Adipose tissue (tissue), 3 donors: ENCODE measurements around the gene DES. TPM values are rescaled to one million over a fixed set of nuclear protein-coding genes. Genes with fewer than 3 reads are reported as not detected.

ENCODE experiments used
- H3K27ac ChIP-seq: one replicate; pipeline ENCODE4 v1.5.1; 2013; ENCODE audit warnings: low read depth, low read length
- WGBS, 3 donors: extraction: QIAGEN DNeasy Blood & Tissue Kit; methylation state at CpG; one replicate each; pipeline ENCODE4 v1.1.7; 2013; 5-methylcytosine and 5-hydroxymethylcytosine counted together
- polyA plus RNA-seq, 3 donors: library from polyadenylated mRNA; stranded (reverse); fragments of 200-250 nt; gene quantifications; one replicate each; pipeline ENCODE4 v1.2.3, GENCODE V29; 2013
- donor health status: healthy with polysubstance abuse.
- donor health status: Bipolar disorder and iron deficiency.
- donor health status: healthy.

DES gene
- polyA plus RNA-seq, 3 donors = 18.9 to 35.8 (median 25.4) TPM

DNA sequence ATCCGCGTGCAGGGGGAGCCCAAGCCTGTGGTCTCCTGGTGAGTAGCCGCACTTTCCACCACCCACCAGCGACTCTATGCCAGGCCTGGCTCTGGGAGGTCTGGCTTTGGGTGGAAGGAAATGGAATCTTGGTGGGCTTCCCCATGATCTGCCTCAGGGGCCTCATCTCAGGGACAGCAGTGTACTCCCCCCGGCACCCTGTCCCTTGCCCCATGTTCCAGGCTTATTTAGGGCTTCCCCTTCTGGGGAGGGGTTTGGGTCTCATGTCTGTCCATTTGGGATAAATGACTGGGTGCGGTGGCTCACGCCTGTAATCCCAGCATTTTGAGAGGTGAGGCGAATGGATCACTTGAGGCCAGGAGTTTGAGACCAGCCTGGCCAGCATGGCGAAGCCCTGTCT lies 44.2 kb downstream of the DES start:
- 82 to 95% (median 90%) methylated on average over 9 of the region's 9 CpGs for WGBS, 3 donors
- no peak overlapping the region for H3K27ac ChIP-seq

DNA sequence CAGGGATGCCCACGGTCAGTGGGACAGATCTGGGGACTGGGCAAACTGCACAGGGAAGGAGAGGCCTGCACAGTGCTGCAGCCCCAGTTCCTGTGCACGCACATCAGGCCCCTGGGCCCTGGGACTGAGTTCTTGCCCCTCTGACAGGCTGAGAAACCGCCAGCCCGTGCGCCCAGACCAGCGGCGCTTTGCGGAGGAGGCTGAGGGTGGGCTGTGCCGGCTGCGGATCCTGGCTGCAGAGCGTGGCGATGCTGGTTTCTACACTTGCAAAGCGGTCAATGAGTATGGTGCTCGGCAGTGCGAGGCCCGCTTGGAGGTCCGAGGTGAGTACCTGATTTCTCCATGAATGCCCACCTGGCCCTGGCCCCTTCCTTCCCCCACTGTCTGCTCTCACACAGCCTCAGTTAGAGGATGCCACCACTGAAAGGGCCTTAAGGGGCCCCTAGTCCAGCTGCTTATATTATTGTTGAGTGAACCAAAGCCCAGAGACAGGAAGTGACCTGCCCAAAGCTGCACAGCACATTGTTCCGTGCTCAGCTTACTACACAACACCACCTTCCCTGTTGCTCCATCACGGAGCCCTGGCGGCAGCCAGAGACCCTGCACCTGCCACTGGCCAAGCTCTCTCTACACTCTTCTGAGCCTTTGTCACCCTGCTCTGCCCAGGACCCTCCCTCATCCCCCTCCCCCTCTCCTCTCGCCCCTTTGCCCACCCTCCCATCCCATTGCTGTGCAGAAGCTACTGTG lies 46.3 kb downstream of the DES start:
- 85 to 90% (median 90%) methylated on average over 20 to 21 of the region's 21 CpGs for WGBS, 3 donors

DNA sequence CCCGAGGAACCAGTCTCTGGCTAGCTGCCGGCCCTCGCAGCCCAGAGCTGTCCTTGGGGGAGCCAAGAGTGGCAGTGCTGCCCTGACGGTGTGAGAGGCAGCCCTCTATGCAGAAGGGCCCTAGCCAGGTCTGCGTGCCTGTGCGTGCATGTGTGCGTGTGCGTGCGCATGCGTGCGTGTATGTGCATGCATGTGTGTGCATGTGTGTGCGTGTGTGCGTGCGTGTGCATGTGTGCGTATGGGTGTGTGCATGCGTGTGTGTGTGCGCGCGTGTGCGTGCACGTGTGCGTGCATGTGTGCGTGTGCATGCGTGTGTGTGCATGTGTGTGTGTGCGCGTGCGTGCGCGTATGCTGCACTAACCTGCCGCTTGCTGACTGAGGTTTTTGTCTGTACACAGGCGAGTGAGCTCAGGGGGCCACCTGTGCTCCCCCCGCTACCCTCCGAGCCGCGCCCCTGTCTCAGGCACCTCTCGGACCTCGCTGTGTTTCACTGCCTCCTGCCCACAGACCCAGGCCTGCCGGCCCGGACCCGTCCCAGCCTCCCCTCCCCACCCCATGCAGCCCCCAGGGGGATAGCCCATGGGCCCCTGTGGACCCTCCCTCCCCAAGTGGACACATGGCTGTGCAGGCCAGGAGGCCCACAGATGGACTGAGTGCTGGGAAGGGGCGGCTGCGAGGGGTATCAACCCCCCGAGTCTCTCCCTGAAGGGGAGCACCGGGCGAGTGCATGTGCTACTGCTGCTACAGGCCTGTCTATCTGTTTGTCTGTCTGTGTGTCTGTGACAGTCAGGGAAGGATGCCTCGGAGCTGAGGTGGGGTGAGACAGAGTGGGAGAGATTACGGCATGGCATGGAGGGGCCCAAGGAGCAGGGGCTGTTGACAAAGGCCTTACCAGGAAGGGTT lies 47.7 kb downstream of the DES start:
- no peak overlapping the region for H3K27ac ChIP-seq
- WGBS, 3 donors = 85 to 94% (median 90%) methylated on average over 47 of the region's 47 CpGs

More for the DNA sequence above, 46.3 kb downstream of the DES start:
- H3K27ac ChIP-seq = no peak overlapping the region

DNA sequence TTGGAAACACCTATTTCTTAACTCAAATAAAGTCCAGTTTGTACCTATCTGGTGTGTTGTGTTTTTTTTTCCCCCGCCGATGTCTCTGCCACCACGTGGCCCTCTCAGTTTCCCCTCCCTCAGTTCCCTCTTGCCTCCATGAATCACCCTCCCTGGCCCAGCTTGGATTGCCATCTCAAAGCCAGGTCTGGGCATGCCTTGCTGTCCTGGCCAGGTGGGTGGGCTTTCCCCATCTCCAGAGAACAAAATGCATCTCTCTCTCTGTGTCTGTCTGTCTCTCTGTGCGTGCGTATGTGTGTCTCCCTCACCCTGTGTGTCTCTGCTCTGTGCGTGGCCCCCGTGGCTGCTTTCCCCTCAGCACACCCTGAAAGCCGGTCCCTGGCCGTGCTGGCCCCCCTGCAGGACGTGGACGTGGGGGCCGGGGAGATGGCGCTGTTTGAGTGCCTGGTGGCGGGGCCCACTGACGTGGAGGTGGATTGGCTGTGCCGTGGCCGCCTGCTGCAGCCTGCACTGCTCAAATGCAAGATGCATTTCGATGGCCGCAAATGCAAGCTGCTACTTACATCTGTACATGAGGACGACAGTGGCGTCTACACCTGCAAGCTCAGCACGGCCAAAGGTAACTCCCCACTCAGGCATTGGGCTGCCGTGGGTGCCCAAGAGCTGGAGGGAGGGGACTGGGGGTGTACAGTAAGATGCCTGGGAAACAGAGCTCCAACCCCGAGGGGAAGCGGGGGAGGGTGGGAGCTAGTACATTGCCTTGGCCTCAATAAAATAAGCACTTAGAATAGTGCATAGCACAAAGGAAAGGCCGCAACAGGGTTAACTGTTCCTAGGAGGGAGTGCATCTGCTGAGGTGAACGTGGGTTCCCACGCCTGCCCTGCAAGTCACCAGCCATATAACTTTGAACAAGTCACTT lies 48.9 kb downstream of the DES start:
- no peak overlapping the region for H3K27ac ChIP-seq
- WGBS, 3 donors = 80 to 84% (median 82%) methylated on average over 28 of the region's 28 CpGs

DNA sequence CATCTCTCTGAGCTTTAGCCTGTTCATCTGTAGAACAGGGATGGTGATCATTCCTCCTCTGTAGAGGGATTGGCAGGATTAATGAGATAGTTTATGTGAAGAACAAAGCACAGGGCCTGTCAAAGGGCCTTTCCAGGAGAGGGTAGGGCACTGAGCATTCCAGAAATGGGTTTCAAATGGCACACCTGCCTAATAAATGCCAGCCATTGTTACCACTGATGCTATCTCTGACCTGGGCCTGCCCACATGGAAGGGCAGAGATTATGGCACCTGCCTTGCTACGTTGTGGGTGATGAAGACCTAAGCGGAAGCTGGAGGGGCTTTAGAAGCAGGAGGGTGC lies 49.5 kb downstream of the DES start:
- H3K27ac ChIP-seq = no peak overlapping the region
- WGBS, 3 donors = 75 to 82% (median 78%) methylated on average over 2 of the region's 2 CpGs

DNA sequence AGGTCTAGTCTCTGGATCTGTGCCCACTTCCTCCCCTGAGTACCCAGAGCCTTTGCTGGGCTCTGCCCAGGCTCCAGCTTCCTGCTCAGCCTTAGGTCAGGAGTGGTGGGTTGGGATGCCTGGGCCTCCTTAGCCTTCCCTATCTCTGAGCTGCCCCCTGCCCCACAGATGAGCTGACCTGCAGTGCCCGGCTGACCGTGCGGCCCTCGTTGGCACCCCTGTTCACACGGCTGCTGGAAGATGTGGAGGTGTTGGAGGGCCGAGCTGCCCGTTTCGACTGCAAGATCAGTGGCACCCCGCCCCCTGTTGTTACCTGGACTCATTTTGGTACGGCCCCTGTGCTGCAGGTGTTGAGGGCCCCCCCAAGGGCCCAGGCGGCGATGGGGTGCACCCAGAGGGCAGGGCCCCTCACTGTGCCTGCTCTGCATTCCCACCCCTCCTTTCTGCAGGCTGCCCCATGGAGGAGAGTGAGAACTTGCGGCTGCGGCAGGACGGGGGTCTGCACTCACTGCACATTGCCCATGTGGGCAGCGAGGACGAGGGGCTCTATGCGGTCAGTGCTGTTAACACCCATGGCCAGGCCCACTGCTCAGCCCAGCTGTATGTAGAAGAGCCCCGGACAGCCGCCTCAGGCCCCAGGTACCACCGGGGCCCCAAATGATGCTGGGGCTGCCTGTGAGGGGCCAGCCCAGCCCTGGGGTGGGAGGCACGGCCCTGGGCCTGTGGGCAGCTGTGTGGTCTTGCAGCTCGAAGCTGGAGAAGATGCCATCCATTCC lies 50.4 kb downstream of the DES start:
- H3K27ac ChIP-seq = no peak overlapping the region
- WGBS, 3 donors = 93% methylated on average over 23 of the region's 23 CpGs

DNA sequence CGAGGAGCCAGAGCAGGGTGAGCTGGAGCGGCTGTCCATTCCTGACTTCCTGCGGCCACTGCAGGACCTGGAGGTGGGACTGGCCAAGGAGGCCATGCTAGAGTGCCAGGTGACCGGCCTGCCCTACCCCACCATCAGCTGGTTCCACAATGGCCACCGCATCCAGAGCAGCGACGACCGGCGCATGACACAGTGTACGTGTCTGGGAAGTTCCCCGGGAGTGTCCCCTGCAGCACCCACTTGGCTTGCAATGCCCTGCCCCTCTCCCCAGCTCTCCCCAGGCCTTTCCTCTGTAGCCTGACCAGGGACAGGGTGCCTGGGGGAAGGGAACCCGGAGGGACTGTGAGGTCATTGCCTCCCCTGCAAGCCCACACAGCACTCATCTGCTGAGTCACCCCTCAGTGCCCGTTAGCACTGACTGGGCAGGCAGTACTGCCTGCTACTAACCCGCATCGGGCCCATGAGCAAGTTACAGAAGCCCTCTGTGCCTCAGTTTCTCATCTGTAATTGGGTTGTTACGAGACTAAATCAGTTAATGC lies 51.1 kb downstream of the DES start:
- WGBS, 3 donors = 85 to 91% (median 87%) methylated on average over 16 of the region's 16 CpGs
- no peak overlapping the region for H3K27ac ChIP-seq

DNA sequence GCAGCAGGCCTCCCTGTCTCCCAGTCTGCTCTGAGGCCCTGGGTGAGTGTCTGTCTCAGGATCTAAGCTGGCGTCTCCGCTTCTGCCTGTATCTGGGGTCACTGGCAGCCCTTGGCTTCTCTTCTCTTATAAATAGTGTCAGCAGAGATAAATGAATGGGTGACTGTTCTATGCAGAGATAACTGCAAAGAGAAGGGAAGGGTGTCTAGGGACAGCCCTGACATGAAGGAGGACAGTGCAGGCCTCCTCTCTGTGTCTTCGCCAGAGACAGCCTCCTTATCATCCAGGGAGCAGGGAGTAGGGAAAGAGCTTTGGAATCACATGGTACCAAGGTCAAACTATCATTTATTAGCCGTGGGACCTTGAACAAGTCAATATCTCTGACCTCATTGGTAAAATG lies 52.3 kb downstream of the DES start:
- 58 to 81% (median 72%) methylated on average over 4 of the region's 4 CpGs for WGBS, 3 donors
- H3K27ac ChIP-seq = no peak overlapping the region

DNA sequence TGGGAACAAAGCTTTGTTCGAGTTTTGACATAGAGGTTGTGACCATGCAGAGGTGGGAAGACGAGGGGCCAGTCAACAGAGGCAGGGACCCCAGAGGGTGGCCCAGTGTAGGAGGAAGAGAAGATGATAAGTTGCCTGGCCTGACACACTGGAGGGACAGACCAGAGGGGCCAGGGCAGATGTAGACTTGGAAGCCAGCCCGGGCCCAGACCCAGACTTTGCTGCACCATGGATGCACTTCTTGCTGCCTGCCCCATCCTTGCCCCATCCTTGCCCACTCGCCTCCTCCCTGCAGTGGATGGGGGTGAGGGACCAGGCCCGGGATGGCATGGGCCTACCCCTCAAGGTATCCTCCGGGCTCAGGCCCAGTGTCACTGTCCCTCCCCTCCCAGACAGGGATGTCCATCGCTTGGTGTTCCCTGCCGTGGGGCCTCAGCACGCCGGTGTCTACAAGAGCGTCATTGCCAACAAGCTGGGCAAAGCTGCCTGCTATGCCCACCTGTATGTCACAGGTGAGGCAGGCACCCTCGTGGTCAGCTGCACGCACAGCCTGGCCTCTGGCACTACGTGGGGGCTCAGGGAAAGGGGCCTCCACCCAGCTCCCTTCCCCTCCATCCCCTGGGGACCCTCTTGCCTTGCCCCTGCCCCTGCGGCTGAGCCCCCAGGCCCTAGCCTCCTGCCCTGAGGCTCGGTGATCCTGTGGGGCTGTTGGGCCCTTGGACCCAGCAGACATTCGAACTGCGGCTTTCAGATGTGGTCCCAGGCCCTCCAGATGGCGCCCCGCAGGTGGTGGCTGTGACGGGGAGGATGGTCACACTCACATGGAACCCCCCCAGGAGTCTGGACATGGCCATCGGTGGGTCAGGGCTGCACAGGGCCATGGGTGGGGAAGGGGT lies 53.5 kb downstream of the DES start:
- H3K27ac ChIP-seq = no peak overlapping the region
- 84 to 87% (median 87%) methylated on average over 22 of the region's 22 CpGs for WGBS, 3 donors

DNA sequence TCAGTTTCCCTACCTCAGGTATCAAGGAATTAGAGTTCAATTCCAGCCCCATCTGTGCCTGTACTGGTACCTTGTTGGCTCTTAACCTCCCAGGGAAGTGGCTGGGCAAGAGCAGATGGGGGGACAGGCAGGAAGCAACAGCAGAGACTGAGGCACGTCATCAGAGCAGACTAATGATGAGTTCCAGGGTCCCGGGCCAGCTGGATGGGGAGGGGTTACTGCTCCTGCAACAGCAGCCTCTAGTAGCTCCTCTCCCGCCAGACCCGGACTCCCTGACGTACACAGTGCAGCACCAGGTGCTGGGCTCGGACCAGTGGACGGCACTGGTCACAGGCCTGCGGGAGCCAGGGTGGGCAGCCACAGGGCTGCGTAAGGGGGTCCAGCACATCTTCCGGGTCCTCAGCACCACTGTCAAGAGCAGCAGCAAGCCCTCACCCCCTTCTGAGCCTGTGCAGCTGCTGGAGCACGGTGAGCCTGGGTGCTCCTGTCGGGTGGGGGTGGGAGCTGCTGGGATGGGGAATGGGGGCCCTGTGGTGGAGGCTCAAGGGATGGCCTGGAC lies 54.5 kb downstream of the DES start:
- H3K27ac ChIP-seq = no peak overlapping the region
- WGBS, 3 donors = 81 to 87% (median 82%) methylated on average over 12 of the region's 12 CpGs

DNA sequence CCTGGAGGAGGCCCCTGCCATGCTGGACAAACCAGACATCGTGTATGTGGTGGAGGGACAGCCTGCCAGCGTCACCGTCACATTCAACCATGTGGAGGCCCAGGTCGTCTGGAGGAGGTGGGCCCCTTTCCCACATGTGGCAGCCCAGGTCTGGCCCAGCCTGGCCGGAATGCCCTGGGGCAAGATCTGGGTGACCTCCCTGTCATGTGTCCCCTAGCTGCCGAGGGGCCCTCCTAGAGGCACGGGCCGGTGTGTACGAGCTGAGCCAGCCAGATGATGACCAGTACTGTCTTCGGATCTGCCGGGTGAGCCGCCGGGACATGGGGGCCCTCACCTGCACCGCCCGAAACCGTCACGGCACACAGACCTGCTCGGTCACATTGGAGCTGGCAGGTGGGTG lies 55.3 kb downstream of the DES start:
- 84 to 92% (median 85%) methylated on average over 18 of the region's 18 CpGs for WGBS, 3 donors
- no peak overlapping the region for H3K27ac ChIP-seq

DNA sequence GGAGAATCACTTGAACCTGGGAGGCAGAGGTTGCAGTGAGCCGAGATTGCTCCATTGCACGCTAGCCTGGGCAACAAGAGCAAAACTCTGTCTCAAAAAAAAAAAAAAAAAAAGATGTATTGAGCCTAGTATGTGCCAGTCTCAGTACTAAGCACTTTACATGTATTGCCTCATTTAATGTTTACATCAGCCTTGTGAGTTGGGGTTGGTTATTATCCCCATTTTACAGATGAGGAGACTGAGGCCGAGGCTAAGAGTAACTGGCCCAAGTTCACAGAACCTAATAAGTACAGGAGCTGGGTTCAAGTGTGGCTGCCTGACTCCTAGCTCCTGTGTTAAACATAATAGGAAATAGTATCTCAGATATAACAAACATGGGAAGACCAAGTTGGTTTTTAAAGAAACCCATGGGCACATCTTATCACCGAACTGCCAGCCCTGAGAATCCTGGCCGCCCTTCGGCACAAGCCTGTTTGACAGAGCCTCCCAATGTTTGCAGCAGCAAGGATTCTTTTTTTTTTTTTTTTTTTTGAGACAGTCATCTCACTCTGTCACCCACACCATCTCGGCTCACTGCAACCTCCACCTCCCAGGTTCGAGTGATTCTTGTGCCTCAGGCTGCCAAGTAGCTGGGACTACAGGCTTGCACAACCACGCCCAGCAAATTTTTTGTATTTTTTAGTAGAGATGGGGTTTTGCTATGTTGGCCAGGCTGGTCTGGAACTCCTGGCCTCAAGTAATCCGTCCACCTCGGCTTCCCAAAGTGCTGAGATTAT lies 56.3 kb downstream of the DES start:
- H3K27ac ChIP-seq = no peak overlapping the region
- 78 to 86% (median 85%) methylated on average over 11 of the region's 11 CpGs for WGBS, 3 donors

DNA sequence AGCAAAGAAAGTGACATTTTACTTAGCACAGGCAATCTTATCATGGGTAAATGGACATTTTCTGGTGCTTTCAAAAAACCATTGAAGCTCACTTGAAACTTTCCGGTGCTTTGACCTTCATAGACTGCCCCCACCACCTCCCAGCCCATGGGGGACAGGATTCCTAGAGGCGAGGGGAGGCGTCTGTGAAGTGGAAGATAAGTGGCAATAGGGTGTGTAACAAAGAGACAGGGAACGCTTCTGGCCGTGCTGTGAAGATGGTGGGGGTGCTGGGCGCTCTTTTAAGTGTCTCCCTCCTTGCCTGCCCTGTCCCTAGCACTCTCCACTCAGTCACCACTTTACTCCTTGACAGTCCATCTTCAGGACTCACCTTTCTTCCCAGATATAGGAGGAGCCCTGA lies 57.1 kb downstream of the DES start:
- WGBS, 3 donors = 50 to 78% (median 71%) methylated on average over 6 of the region's 6 CpGs

DNA sequence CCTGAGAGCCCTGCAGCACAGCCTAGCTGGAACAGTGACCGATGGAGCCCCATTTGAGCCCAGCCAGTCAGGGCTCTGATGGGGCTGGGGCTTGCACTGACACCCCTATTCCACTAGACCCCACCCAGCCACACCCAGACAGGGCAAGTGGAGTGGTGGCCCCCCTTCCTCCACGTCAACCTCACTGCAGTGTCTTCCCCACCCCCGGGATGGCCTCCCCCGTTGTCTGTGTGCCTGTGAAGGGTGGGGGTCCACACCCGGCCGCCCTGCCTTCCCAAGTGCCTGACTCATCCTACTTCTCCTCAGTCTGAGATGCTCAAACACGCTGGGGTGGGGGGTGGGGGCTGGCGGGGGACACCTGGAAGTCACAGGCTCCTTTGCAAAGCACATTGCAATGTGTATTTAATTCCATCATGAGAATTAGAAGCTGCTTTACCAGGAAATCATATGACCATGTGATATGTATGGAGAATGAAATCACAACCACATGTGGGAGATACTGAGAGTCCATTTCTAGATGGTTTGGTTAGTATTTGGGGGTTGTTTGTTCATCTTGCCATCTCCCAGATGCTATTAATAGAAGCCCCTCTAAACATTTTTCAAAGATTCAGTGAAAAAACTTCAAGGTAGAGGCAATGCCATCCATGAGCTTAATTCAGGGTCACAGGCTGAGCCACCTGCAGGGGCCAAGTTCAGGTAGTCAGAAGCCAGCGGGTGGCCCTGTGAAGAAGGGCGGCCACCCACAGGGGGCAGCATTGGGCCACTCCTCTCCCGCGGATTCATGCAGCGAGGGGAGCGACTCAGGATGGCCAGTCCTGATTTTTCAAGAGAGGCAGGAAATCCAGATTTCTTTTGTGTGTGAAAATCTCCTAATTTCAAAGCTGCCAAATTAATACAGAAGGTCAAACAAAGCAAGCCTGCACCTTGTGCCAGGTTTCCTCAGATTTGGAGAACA lies 57.8 kb downstream of the DES start:
- 35 to 38% (median 37%) methylated on average over 14 of the region's 14 CpGs for WGBS, 3 donors
- H3K27ac ChIP-seq = no peak overlapping the region

More for the DNA sequence above, 57.1 kb downstream of the DES start:
- H3K27ac ChIP-seq = no peak overlapping the region
